ENCODE measurements around the gene NDST1. TPM values are rescaled to one million over a fixed set of nuclear protein-coding genes. Genes with fewer than 3 reads are reported as not detected.
"Not testable (repeated sequence)": the region's sequence is repeated elsewhere in the genome, so short reads cannot be mapped to it uniquely, and the experiment has no call there.

The NDST1 gene
- total and polyA plus RNA-seq, 2 donors (not counting 3 experiments of a cell fraction or from before 2014, with no cell fraction given): 38.6 to 102 TPM

DNA sequence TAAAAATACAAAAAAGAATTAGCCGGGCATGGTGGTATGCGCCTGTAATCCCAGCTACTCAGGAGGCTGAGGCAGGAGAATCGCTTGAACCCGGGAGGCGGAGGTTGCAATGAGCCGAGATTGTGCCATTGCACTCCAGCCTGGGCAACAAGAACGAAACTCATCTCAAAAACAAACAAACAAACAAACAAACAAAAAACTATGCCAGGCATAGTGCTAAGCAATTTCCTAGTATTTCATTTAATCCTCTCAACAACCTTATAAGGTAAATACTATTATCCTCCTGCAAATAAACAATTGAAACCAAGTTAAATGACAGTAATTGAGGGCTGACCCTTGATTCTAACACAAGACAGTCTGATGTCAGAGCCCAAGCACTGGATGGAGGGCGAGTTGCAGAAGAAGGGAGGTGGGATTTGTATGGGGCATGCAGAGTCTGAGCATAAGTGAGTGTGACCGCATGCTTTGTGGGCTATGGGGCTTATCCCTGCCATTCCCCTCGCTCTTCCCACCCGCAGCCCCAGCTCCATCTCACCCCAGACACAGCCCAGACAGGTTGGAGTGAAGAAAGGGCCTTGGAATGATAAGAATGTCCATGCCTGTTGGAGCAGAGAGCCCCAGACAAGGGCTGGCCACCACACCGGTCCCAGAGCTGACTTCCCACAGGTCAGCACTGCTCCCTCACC is 34.1 kb upstream of the NDST1 start:
- intact Hi-C loops (cut with micrococcal nuclease): no loop called here

DNA sequence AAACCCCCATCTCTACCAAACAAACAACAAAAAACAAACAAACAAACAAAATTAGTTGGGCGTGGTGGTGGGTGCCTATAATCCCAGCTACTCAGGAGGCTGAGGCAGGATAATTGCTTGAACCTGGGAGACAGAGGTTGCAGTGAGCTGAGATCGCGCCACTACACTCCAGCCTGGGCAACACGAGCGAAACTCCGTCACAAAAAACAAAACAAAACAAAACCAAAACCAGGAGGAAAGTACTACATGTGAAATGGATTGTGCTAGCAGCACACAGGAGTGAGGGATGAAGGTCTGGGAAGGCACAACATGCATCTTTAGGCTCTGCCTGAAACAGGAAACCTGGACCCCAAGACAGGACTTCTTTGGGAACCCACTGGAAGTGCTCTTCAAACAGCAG is 31.4 kb upstream of the NDST1 start:
- not testable (repeated sequence) for BruUV-seq (replicated peaks); H3K27ac ChIP-seq (ENCODE audit: insufficient read depth, low read depth, low read length); DNase-seq (ENCODE audit: low read depth, low spot score)

More for the DNA sequence above, 34.1 kb upstream of the NDST1 start:
- ChIA-PET POLR2A (interaction anchor here (0.6 to 1.5 kb wide), 3 partner anchors 10 to 24 kb away, joined by 3 to 5 read pairs (median 4); no protein-coding TSS in a partner anchor), CTCF (interaction anchor here (0.6 to 1.8 kb wide), 6 partner anchors 9 to 71 kb away, joined by 3 to 6 read pairs (median 4); no protein-coding TSS in a partner anchor)
- Histone ChIP-seq H3K79me2 (ENCODE audit: control insufficient read depth, insufficient read depth, low read length) (no peaks in the 10 kb centered on the region), H3K4me1 (ENCODE audit: control insufficient read depth, extremely low read depth, insufficient read depth, low read length) (peaks cover 9% of the 10 kb centered on the region), H3K9me1 (replicated peaks; ENCODE audit: control insufficient read depth, extremely low read depth, insufficient read depth, low read length) (no peaks in the 10 kb centered on the region), H3K36me3 (ENCODE audit: control insufficient read depth in 2 of 2, extremely low read depth in 1 of 2, insufficient read depth in 2 of 2, low read length in 2 of 2) (no peaks in the 10 kb centered on the region), H3K9me3 (replicated peaks; ENCODE audit: control insufficient read depth, insufficient read depth, low read length) (no peaks in the 10 kb centered on the region), H3K27me3 (ENCODE audit: control insufficient read depth in 2 of 2, insufficient read depth in 2 of 2, low read length in 2 of 2) (no peaks in the 10 kb centered on the region), H2AFZ (ENCODE audit: low read depth, low read length) (no peak overlapping the region), H3K4me2 (ENCODE audit: insufficient read depth, low read length) (no peak overlapping the region), H3K27ac (ENCODE audit: insufficient read depth, low read depth, low read length) (no peak overlapping the region), H3K4me3 (replicated peaks in 1 of 3; ENCODE audit: insufficient read depth in 1 of 3, low read depth in 1 of 3, low read length in 3 of 3) (no peak overlapping the region), H4K20me1 (replicated peaks; ENCODE audit: control insufficient read depth, extremely low read depth, insufficient read depth, low read length) (no peaks in the 10 kb centered on the region), H3K9ac (replicated peaks; ENCODE audit: extremely low read depth, insufficient read depth, low read length) (no peak overlapping the region)
- no TSS peak for BruUV-seq (replicated peaks)
- TF ChIP-seq FOS (IDR thresholded peaks at IDR 0.05; ENCODE audit: borderline replicate concordance, insufficient read depth, low read length) (no peak), EZH2 (IDR thresholded peaks at IDR 0.05; ENCODE audit: borderline replicate concordance, low read depth, low read length, severe bottlenecking) (no peak), JUN (IDR thresholded peaks at IDR 0.05; ENCODE audit: borderline replicate concordance, insufficient read depth, insufficient read length, low read depth) (no peak), MYC (IDR thresholded peaks at IDR 0.05; ENCODE audit: low read depth, low read length) (no peak), POLR2AphosphoS5 (IDR thresholded peaks at IDR 0.05; ENCODE audit: insufficient read depth, low read depth, low read length) (no peak), CTCF (IDR thresholded peaks at IDR 0.05; ENCODE audit: extremely low read depth in 1 of 2, insufficient read depth in 1 of 2, low read depth in 1 of 2, low read length in 2 of 2) (no peak)
- FAIRE-seq: no peak
- dilution Hi-C loops (cut with MboI; ENCODE audit: extremely low pct_ligation_motif_present, low sequenced_read_pairs): no loop called here
- no peak for DNase-seq (ENCODE audit: low read depth, low spot score)

More for the DNA sequence above, 31.4 kb upstream of the NDST1 start:
- intact Hi-C loops (cut with micrococcal nuclease); H3K4me1 ChIP-seq (ENCODE audit: control insufficient read depth, extremely low read depth, insufficient read depth, low read length); H3K4me3 ChIP-seq (replicated peaks in 1 of 3; ENCODE audit: insufficient read depth in 1 of 3, low read depth in 1 of 3, low read length in 3 of 3); dilution Hi-C loops (cut with MboI; ENCODE audit: extremely low pct_ligation_motif_present, low sequenced_read_pairs); H2AFZ ChIP-seq (ENCODE audit: low read depth, low read length); H4K20me1 ChIP-seq (replicated peaks; ENCODE audit: control insufficient read depth, extremely low read depth, insufficient read depth, low read length); H3K27me3 ChIP-seq (ENCODE audit: control insufficient read depth in 2 of 2, insufficient read depth in 2 of 2, low read length in 2 of 2); FAIRE-seq; H3K4me2 ChIP-seq (ENCODE audit: insufficient read depth, low read length); H3K79me2 ChIP-seq (ENCODE audit: control insufficient read depth, insufficient read depth, low read length); H3K9me3 ChIP-seq (replicated peaks; ENCODE audit: control insufficient read depth, insufficient read depth, low read length); H3K9ac ChIP-seq (replicated peaks; ENCODE audit: extremely low read depth, insufficient read depth, low read length); H3K36me3 ChIP-seq (ENCODE audit: control insufficient read depth in 2 of 2, extremely low read depth in 1 of 2, insufficient read depth in 2 of 2, low read length in 2 of 2); H3K9me1 ChIP-seq (replicated peaks; ENCODE audit: control insufficient read depth, extremely low read depth, insufficient read depth, low read length); POLR2A ChIA-PET; CTCF ChIA-PET: not testable (repeated sequence)

All from endothelial cell of umbilical vein (primary cell).